GM12878 (cell line): Measurements from ENCODE around the gene PDGFA. TPM values are rescaled to one million over a fixed set of nuclear protein-coding genes. Genes with fewer than 3 reads are reported as not detected.

Experiments
- ATAC-seq: fragments of 200-7000 bp; cut with Tn5 transposase; 3 replicates; pipeline ENCODE4 v1.9.1; 2020; ENCODE audit warnings: mild to moderate bottlenecking, moderate library complexity
- BruUV-seq: library from RNA; stranded (reverse); fragments of 400-500 nt; replicated peaks from 2 replicates; lab custom pipeline; 2021; lab: Mats Ljungman, UMichigan
- CTCF ChIA-PET: fragments of 300-600 bp; sonication (Branson Sonifier 250); formaldehyde crosslinking; extraction: SDS; loops from one replicate; lab custom pipeline; 2021; ENCODE audit warnings: inconsistent platforms; lab: Yijun Ruan, JAX
- POLR2A ChIA-PET: fragments of 350-600 bp; formaldehyde crosslinking; extraction: SDS; loops from one replicate; lab custom pipeline; 2021; ENCODE audit warnings: inconsistent platforms; lab: Charles Lee
- RAD21 ChIA-PET: fragments of 300-600 bp; sonication (Branson Sonifier 250); formaldehyde crosslinking; loops from one replicate; lab custom pipeline; 2023; ENCODE audit warnings: antibody characterized with exemption; ENCODE audit not compliant: unreplicated experiment; lab: Charles Lee
- SMC1A ChIA-PET: fragments of 300-600 bp; sonication (Branson Sonifier 250); formaldehyde crosslinking; loops from one replicate; lab custom pipeline; 2023; ENCODE audit not compliant: unreplicated experiment, uncharacterized antibody; lab: Charles Lee
- DNase-seq: peaks from one replicate; pipeline ENCODE4 v3.0.0-alpha.2; 2011; ENCODE audit warnings: low read depth, low spot score
- FAIRE-seq: peaks from 3 replicates; lab custom pipeline; 2011; peaks lifted over from hg19 to GRCh38; lab: Jason Lieb, UNC
- H2AFZ ChIP-seq: 2 replicates; pipeline ENCODE4 v1.6.0; 2011; ENCODE audit warnings: low read depth, low read length, control low read depth; ENCODE audit not compliant: control insufficient read depth
- H3K27ac ChIP-seq: 2 replicates; pipeline ENCODE4 v1.5.1; 2011; ENCODE audit warnings: control low read depth; ENCODE audit not compliant: control insufficient read depth, insufficient read depth
- H3K27me3 ChIP-seq, 2 experiments: replicated peaks in 1 of 2; 2 replicates each; pipeline versions ENCODE4 v1.6.0 to v1.6.1; 2011; ENCODE audit warnings: low read length in 1 of 2; ENCODE audit not compliant: control insufficient read depth in 2 of 2, insufficient read depth in 2 of 2
- H3K36me3 ChIP-seq, 2 experiments: 2 replicates each; pipeline ENCODE4 v1.5.1; 2011; ENCODE audit warnings: low read length in 1 of 2; ENCODE audit not compliant: control insufficient read depth in 2 of 2, insufficient read depth in 2 of 2
- H3K4me1 ChIP-seq: 2 replicates; pipeline ENCODE4 v1.6.1; 2011; ENCODE audit warnings: mild to moderate bottlenecking, low read length, moderate library complexity, mixed read lengths; ENCODE audit not compliant: control insufficient read depth, insufficient read depth
- H3K4me2 ChIP-seq: 2 replicates; pipeline ENCODE4 v1.6.0; 2011; ENCODE audit warnings: control low read depth; ENCODE audit not compliant: control insufficient read depth, insufficient read depth
- H3K4me3 ChIP-seq: fragments of 200-600 bp; sonication (generic); 2 replicates; pipeline ENCODE4 v1.5.1; 2016
- H3K79me2 ChIP-seq: 2 replicates; pipeline ENCODE4 v1.6.0; 2011; ENCODE audit warnings: low read length; ENCODE audit not compliant: control insufficient read depth, insufficient read depth
- H3K9ac ChIP-seq: 2 replicates; pipeline ENCODE4 v1.8.0; 2011; ENCODE audit warnings: low read length, control low read depth, mixed read lengths; ENCODE audit not compliant: control insufficient read depth, insufficient read depth
- H3K9me3 ChIP-seq: replicated peaks from 3 replicates; pipeline ENCODE4 v1.5.1; 2011; ENCODE audit warnings: mild to moderate bottlenecking, low read length; ENCODE audit not compliant: control insufficient read depth, insufficient read depth
- H4K20me1 ChIP-seq: 2 replicates; pipeline ENCODE4 v1.6.0; 2011; ENCODE audit not compliant: control insufficient read depth, insufficient read depth
- ATF7 ChIP-seq: fragments of 450-650 bp; IDR thresholded peaks from 2 replicates; pipeline ENCODE4 v1.6.1; 2016; ENCODE audit warnings: low read depth, mild to moderate bottlenecking
- CEBPZ ChIP-seq: fragments of 150-350 bp; IDR thresholded peaks from 2 replicates; pipeline ENCODE4 v1.6.1; 2016; ENCODE audit warnings: low read depth, low read length
- EED ChIP-seq: sonication (generic); IDR thresholded peaks from 2 replicates; pipeline ENCODE4 v1.6.1; 2016; ENCODE audit warnings: antibody characterized with exemption, low read depth
- EGR1 ChIP-seq, 2 experiments: IDR thresholded peaks; 1 replicate in 1 of 2; 2 replicates in 1 of 2; pipeline ENCODE4 v1.6.1; 2011 to 2012; ENCODE audit warnings: low read depth in 2 of 2, low read length in 2 of 2, borderline replicate concordance in 1 of 2, mild to moderate bottlenecking in 1 of 2, moderate library complexity in 1 of 2
- IRF5 ChIP-seq: fragments of 450-650 bp; IDR thresholded peaks from 2 replicates; pipeline ENCODE4 v1.6.1; 2017; ENCODE audit warnings: borderline replicate concordance
- MTA3 ChIP-seq: IDR thresholded peaks from 2 replicates; pipeline ENCODE4 v1.6.1; 2012; ENCODE audit warnings: low read length, inconsistent platforms, borderline replicate concordance
- MYB ChIP-seq: fragments of 150-350 bp; IDR thresholded peaks from 2 replicates; pipeline ENCODE4 v1.6.1; 2014; ENCODE audit warnings: mild to moderate bottlenecking, low read depth, low read length, borderline replicate concordance
- NBN ChIP-seq: fragments of 450-650 bp; IDR thresholded peaks from 2 replicates; pipeline ENCODE4 v1.6.1; 2016
- PAX8 ChIP-seq: fragments of 450-650 bp; IDR thresholded peaks from 2 replicates; pipeline ENCODE4 v1.6.1; 2017; ENCODE audit warnings: mild to moderate bottlenecking, moderate library complexity
- PML ChIP-seq: IDR thresholded peaks from 2 replicates; pipeline ENCODE4 v1.6.1; 2012; ENCODE audit warnings: low read length, inconsistent platforms
- RAD51 ChIP-seq: fragments of 450-650 bp; IDR thresholded peaks from 2 replicates; pipeline ENCODE4 v1.6.1; 2016; ENCODE audit warnings: moderate library complexity, mild to moderate bottlenecking, inconsistent platforms
- RBBP5 ChIP-seq: fragments of 200-600 bp; sonication (generic); conservative IDR thresholded peaks from 2 replicates; pipeline ENCODE4 v1.6.1; 2016
- STAT1 ChIP-seq: fragments of 450-650 bp; conservative IDR thresholded peaks from 2 replicates; pipeline ENCODE4 v1.6.1; 2014; ENCODE audit warnings: antibody characterized with exemption, mild to moderate bottlenecking
- STAT3 ChIP-seq: IDR thresholded peaks from 2 replicates; pipeline ENCODE4 v1.6.1; 2011; ENCODE audit warnings: low read depth, low read length, improper control_type of control experiment
- SUPT20H ChIP-seq: IDR thresholded peaks from 2 replicates; pipeline ENCODE4 v1.6.1; 2011; ENCODE audit warnings: low read depth, mild to moderate bottlenecking, low read length, moderate library complexity, borderline replicate concordance; ENCODE audit not compliant: control insufficient read depth
- USF1 ChIP-seq: IDR thresholded peaks from 2 replicates; pipeline ENCODE4 v1.6.1; 2011; ENCODE audit warnings: borderline replicate concordance, low read depth, mild to moderate bottlenecking, moderate library complexity, mixed read lengths, low read length; ENCODE audit not compliant: insufficient read depth; ENCODE audit errors: extremely low read length
- ZZZ3 ChIP-seq: IDR thresholded peaks from 2 replicates; pipeline ENCODE4 v1.6.1; 2011; ENCODE audit warnings: low read depth; ENCODE audit not compliant: control insufficient read depth, insufficient read length
- WGBS: methylation state at CpG from one replicate; pipeline ENCODE4 v1.1.6; 2016; ENCODE audit warnings: low lambda C conversion rate; ENCODE audit not compliant: insufficient replicate concordance, insufficient coverage; ENCODE audit errors: missing lambda C conversion rate; 5-methylcytosine and 5-hydroxymethylcytosine counted together
- in situ Hi-C: fragments of 300-500 bp; cut with MboI; formaldehyde crosslinking; loops from 9 replicates; pipeline ENCODE4 v1.14.3; 2018; ENCODE audit warnings: mixed read lengths
- intact Hi-C: fragments of 100-400 bp; cut with micrococcal nuclease; formaldehyde crosslinking; loops from one replicate; pipeline ENCODE4 v1.14.2; 2022; ENCODE audit not compliant: unreplicated experiment
- polyA plus RNA-seq, 11 experiments: library from polyadenylated mRNA; depleted of rRNA in 4 of 11; unstranded in 6 of 11; stranded (reverse) in 5 of 11; fragments of >200 nt; fragmentation: Nextera tagmentation in 4 of 11; fragmentation: Illumina TruSeq in 1 of 11; extraction: Ambion mirVana in 4 of 11; extraction: Trizol in 1 of 11; gene quantifications; 1 replicate in 1 of 11; 2 replicates in 10 of 11; pipeline versions ENCODE4 v1.2.1 to v1.2.3, GENCODE V29; 2011 to 2016; ENCODE audit warnings: inconsistent platforms in 2 of 11, missing spikeins in 2 of 11, low read depth in 1 of 11
- total RNA-seq, 4 experiments: library from RNA; depleted of rRNA in 3 of 4; stranded (reverse); fragments of >200 nt in 3 of 4; fragmentation: Illumina TruSeq in 1 of 4; extraction: Trizol in 1 of 4; gene quantifications; 2 replicates each; pipeline versions ENCODE4 v1.2.1 to v1.2.3, GENCODE V29; 2013 to 2021
- TF ChIP-seq, protein P1 (sequence below): fragments of 450-650 bp; conservative IDR thresholded peaks from 2 replicates; pipeline ENCODE4 v1.6.1; 2017; ENCODE audit warnings: mild to moderate bottlenecking, moderate library complexity

The PDGFA gene
- total and polyA plus RNA-seq, 10 of the 15 experiments (the other 5 are each of a cell fraction or from before 2014, with no cell fraction given): 2.5 to 10.0 (median 5.6) TPM

- Histone ChIP-seq H3K9ac (no peak overlapping the region), H3K4me2 (no peak overlapping the region), H3K79me2 (no peaks in the 10 kb centered on the region), H3K27me3 (no peaks in the 10 kb centered on the region), H4K20me1 (no peaks in the 10 kb centered on the region), H3K36me3 (no peaks in the 10 kb centered on the region), H3K27ac (no peak overlapping the region), H3K9me3 (no peaks in the 10 kb centered on the region), H2AFZ (no peak overlapping the region), H3K4me1 (no peaks in the 10 kb centered on the region), H3K4me3 (no peak overlapping the region)
- ChIA-PET RAD21 (no interaction called here), POLR2A (no interaction called here), CTCF (no interaction called here), SMC1A (no interaction called here)
- WGBS: 35% methylated on average over 14 of the region's 14 CpGs
- in situ Hi-C loops: no loop called here
- intact Hi-C loops: no loop called here
- FAIRE-seq (no peak), ATAC-seq (no peak), DNase-seq (no peak)
- no TSS peak for BruUV-seq
- TF ChIP-seq PAX8 (no peak), PML (no peak), USF1 (no peak), NBN (no peak), STAT3 (no peak), MYB (no peak), ZZZ3 (no peak), ATF7 (no peak), IRF5 (no peak), SUPT20H (no peak), RBBP5 (no peak), RAD51 (no peak), CEBPZ (no peak), STAT1 (no peak), EGR1 (IDR thresholded peaks at IDR 0.05; ENCODE audit: borderline replicate concordance in 1 of 2, low read depth in 2 of 2, low read length in 2 of 2) (no peak), EED (no peak), MTA3 (no peak)
- TF ChIP-seq, protein P1, sequence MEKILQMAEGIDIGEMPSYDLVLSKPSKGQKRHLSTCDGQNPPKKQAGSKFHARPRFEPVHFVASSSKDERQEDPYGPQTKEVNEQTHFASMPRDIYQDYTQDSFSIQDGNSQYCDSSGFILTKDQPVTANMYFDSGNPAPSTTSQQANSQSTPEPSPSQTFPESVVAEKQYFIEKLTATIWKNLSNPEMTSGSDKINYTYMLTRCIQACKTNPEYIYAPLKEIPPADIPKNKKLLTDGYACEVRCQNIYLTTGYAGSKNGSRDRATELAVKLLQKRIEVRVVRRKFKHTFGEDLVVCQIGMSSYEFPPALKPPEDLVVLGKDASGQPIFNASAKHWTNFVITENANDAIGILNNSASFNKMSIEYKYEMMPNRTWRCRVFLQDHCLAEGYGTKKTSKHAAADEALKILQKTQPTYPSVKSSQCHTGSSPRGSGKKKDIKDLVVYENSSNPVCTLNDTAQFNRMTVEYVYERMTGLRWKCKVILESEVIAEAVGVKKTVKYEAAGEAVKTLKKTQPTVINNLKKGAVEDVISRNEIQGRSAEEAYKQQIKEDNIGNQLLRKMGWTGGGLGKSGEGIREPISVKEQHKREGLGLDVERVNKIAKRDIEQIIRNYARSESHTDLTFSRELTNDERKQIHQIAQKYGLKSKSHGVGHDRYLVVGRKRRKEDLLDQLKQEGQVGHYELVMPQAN: no peak
These were observed 39.0 kb downstream of the PDGFA start for GRCh38 chr7:480531-481218.
